GM21390 (cell line): ENCODE data around the gene SLCO3A1.

Experiments used
- ATAC-seq: cut with Tn5 transposase; IDR thresholded peaks from one replicate; pipeline ENCODE4 v1.9.1; 2021; ENCODE audit not compliant: unreplicated experiment

SLCO3A1 gene

DNA sequence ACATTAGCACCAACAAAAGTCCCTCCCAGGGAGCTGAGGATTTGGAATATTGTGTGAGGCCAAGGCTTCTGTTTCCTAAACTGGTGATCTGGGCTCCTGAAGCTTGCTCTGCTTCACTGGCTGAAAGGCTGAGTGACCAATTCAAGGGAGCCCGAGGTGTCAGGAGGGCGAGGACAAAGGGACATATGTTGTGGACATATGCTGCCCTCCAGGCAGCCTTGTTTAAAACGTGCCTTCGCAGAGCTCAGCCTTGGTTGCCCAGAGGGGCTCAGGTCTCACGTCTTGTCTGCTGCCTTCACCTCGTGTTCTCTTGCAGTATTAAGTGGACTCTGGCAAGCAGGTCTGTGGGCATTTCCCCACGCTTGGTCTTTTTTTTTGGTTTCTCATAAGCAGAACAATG lies 7.0 kb downstream of the SLCO3A1 start:
- ATAC-seq, result no peak

- no peak for ATAC-seq
Observed at GRCh38 chr15:91861223-91861622, 7.7 kb downstream of the SLCO3A1 start.

- no peak for ATAC-seq
Observed at GRCh38 chr15:91862891-91863504, 9.5 kb downstream of the SLCO3A1 start.

GRCh38 chr15:91863621-91864255 lies 10.2 kb downstream of the SLCO3A1 start:
- no peak for ATAC-seq

DNA sequence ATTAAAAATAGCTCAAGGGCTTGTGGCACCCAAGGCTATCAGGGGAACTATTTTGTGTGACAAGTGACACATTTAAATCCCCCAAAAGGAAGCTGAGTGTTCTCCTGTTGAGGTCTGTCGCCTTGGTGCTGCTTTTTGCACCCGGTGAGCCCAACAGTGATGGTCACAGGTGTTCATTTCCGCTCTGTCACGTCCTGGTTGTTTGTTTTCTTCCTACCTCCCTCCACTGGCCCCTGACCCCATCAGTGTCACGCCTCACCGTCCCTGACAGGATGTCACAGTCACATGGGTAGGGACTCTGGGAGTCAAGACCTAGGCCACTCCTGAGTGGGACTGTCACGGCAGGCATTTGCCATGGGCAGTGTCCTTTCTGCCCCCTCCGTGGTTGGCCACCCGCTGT lies 11.2 kb downstream of the SLCO3A1 start:
- no peak for ATAC-seq

- ATAC-seq, result no peak
Observed at GRCh38 chr15:91865486-91865885, 12.0 kb downstream of the SLCO3A1 start.

DNA sequence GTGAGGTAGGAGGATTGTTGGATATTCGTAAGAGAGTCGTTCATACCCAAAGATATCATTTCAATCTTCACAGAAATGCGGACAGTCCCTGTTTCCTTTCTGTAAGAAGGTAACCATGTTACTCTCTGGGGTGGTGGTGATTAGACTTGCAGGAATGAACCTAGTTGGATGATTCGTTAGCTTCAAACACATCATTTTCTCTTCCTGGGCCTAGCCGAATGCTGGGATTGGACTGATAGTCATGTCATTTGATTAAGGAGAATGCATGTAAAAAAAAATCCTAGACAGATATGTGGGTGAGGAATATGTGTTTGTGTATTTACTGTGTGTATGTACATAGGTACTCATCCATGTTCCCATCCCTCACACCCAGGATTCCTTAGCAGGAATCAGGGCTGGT lies 12.4 kb downstream of the SLCO3A1 start:
- ATAC-seq, result no peak

DNA sequence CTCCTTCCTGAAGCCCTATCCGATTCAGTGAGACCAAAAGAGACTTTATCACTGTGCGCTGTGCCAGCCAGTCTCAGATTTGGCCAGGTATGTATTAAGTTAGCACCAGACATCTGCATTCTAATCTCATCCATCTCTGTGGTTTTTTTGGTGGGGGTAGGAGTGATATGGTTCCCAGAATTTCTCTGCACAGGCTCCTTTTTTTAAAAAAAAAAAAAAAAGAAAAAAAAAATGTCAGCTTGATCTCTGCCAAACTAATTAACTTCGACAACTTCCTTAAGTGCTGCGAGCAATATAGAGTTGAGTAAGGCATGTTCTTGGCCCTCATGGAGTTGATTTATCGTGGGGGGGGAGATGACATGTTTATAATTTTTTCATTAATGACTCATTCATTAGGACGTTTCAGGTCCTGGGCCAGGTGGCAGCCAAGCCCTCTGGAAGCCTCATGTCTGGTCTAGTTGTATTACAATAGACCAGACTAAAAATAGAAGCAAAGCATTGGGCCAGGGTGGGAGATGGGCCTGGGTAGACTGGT lies 12.9 kb downstream of the SLCO3A1 start:
- no peak for ATAC-seq

GRCh38 chr15:91866971-91867372 lies 13.5 kb downstream of the SLCO3A1 start:
- no peak for ATAC-seq

DNA sequence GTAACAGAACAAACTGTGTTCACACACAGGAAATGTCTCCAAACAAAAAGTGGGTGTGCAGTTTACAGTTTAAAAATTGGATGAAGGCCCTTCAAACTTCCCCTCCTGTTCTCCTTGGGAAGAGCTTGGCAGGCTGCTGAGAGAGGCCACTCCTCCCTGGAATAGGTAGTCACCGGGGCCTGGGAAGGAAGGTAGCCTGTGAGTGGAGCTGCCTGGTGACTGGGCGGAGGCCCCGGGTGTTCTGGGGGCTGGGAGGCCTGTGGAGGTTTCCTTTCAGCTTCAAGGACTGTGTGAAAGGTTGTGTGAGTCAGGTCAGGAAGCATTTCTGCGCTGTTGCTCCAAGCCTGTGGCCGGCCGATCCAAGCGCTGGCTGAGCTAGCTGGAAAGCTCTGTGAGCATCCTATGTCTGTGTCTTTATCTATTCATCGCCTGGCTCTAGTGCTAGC lies 14.1 kb downstream of the SLCO3A1 start:
- ATAC-seq, result no peak

GRCh38 chr15:91870876-91871537 lies 17.5 kb downstream of the SLCO3A1 start:
- no peak for ATAC-seq

- ATAC-seq, result no peak
Observed at GRCh38 chr15:91871837-91872236, 18.3 kb downstream of the SLCO3A1 start.

DNA sequence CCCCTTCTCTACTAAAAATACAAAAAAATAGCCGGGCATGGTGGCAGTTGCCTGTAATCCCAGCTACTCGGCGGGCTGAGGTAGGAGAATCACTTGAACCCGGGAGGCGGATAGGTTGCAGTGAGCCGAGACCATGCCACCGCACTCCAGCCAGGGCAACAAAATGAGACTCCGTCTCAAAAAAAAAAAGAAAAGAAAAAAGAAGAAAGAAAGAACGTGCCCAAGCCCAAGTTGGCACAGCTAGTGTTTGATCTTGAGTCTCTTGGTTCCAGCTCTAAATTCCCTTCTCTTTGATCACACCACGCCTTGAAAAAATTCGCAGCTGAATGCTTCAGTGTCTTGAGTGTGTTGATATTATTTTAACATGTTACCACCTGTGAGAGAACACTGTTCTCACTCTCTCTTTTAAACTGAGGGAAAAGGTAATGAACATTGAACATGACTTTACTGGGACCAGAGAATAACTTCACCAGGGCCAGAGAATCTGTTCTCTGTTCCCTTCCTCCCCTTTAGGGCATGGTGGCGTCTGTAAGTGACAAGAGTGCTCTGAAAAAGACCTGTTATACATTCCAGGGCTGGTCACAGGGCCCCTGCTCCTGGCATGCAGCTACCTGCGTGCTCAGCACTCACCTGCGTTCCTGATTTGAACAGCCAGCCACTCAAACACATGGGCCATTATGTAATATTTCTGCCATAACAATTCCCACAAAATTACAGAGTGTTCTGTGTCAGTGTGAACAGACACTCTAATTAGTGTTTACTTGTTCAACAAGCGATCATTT lies 19.0 kb downstream of the SLCO3A1 start:
- ATAC-seq, result no peak

GRCh38 chr15:91873138-91873536 lies 19.6 kb downstream of the SLCO3A1 start:
- ATAC-seq, result no peak

GRCh38 chr15:91874171-91874570 lies 20.7 kb downstream of the SLCO3A1 start:
- no peak for ATAC-seq

GRCh38 chr15:91874992-91875660 lies 21.6 kb downstream of the SLCO3A1 start:
- no peak for ATAC-seq

GRCh38 chr15:91876187-91876586 lies 22.7 kb downstream of the SLCO3A1 start:
- ATAC-seq, result no peak

DNA sequence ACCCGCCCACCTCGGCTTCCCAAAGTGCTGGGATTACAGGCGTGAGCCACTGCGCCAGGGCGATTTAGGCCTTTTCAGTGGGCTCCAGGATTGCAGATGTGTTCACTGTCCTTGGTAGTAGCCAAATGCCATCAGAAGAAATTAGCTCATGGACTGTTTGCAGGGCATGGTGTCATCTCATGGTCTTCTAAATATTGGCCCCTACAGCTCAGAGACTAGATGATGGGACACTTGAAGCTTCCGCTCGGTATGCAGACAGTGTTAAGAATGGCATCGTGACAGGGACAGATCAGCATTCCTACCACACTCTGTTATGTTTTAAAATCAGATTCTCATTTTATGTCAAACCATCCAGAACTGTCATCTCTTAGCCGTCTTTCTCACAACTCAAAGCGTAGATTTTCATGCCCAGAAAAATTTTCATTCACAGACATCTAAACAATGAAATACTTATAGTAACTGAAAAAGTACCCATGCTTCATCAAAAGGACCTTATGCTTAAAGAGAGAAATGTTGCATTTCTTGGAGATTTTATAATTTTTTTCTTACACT lies 24.9 kb downstream of the SLCO3A1 start:
- no peak for ATAC-seq

- no peak for ATAC-seq
Observed at GRCh38 chr15:91879158-91879557, 25.6 kb downstream of the SLCO3A1 start.

DNA sequence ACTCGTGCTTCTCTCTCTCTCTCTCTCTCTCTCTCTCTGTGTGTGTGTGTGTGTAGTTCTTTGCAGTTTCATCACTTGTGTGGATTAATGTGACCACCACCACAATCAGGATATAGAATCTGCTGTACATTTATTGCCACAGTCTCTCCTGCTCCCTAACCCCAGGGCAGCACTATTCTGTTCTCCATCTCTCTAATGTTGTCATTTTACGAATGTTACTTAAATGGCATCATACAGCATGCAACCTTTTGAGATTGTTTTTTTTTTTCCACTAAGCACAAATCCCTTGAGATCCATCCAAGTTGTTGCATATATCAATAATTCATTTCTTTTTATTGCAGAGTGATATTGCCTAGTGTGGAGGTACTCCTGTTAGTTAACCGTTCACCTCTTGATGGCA lies 26.9 kb downstream of the SLCO3A1 start:
- no peak for ATAC-seq
